Measurements from ENCODE around the gene RSPH9.

GRCh38 chr6:43610431-43610830 is 34.4 kb upstream of the RSPH9 start:
- TF ChIP-seq CTCF (IDR thresholded peaks at IDR 0.05) (no peak), POLR2A (IDR thresholded peaks at IDR 0.05) (no peak)
